ENCODE measurements around the gene AK4.

Gene AK4

DNA sequence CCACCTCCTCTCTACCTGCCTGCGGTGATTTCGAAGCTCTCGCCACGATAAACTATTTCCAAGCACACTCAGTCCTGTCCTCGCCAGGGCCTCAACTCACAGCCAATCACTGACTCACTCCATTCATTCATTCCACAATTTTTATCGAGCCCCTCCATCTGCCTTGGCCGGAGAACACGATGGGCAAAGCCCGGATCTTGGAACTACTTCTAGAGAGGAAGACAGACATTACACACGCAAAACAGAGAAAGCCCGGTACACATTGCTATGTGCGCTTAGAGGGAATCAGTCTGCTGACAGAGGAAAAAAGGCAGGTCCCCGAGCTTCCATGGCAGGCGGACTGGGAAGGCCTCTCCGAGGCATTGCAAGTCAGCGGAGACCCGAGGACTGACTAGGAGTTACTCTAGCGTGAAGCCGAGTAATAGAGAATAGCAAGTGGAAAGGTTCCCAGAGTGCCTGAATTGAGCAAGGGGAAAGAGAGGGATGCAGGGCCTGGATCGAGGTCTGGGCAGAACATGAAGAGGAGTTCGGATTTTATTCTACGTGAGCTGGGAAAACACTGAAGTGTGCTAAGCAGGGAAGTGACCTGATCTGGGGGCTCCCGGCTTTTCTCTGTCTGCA, 107.1 kb downstream of the AK4 start:
- DNase-seq, result no peak

DNA sequence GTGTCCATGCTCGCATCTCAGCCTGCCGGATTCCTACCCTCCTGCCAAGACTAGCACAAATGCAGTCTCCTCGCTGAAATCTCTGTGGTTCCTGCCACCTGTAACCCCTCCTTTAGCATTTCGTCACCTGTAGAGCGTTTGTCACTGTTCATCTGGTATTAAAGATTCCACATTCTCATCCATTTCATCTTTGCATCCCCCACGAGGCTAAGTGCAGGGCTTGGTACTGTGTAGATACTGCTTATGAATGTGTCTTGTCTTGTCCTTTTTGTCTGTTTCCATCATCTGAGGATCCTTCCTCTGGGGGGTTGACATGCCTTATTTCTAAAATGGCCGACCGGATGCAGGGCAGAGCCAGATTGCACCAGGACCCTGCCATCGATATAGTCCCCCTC, 107.7 kb downstream of the AK4 start:
- DNase-seq, result no peak

DNA sequence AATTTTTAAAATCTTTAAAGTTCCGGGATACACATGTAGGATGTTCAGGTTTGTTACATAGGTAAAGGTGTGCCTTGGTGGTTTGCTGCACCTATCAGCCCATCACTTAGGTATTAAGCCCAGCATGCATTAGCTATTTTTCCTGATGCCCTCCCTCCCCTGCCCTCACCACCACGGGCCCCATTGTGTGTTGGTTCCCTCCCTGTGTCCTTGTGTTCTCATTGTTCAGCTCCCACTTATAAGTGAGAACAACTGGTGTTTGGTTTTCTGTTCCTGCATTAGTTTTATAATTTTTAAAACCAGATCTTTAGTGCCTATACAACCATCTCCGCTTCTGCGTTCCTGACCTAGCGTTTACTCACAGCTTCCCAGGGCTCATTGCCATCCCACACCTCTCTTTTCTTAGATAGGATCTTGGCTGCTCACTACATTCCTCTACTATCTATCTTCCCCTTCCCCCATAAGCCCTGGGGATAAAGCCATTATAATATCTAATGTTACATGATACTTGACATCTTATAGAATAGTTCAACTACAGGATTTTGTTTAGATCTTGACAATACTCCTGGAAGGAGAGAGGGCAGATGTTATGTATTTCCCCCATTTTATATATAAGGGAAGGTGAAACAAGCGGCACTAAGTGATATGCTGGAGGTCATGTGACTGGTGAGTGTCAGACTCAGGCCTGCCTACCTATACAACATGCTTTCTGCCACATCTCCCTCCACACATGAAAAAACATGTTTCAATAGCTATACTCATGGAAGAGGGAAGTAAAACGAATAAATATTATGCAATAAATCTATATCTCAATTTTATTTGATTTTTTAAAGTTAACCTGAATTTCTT, 109.1 kb downstream of the AK4 start:
- no peak for DNase-seq

DNA sequence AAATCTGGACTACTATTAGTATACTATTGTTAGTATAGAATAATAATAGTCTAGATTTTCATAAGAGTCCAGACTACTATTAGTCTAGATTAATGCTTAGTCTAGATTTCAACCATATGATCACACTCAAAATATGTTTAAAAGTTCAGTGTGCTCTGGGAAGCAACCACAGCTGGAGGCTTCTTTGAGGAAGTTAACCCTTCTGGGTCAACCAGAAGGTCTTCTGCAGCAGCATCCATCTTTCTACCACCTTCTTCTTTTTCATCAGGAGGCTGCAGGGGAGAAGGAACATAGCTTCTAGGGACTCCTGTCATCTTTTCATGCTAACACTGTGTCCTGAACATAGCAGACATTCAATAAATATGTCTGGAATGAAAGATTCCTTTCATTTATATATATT, 110.1 kb downstream of the AK4 start:
- no peak for DNase-seq

DNA sequence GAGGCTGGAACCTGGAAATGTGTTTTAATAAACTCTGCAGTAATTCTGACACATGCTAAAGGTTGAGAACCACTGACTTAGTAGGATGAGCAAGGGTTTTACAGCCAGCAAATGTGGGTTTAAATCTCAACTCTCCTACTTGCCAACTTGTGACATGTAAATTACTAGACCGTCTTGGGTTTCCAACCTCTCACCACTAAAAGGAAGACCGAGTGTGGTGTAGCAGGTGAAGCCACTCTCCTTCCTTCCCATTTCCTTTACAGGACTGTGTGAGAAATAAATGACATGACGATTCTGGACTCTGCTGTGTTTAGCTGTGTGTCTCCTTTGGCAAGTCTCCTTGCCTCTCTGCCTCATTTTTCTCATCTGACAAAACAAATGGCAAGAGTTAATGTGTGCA, 111.8 kb downstream of the AK4 start:
- DNase-seq, result no peak

DNA sequence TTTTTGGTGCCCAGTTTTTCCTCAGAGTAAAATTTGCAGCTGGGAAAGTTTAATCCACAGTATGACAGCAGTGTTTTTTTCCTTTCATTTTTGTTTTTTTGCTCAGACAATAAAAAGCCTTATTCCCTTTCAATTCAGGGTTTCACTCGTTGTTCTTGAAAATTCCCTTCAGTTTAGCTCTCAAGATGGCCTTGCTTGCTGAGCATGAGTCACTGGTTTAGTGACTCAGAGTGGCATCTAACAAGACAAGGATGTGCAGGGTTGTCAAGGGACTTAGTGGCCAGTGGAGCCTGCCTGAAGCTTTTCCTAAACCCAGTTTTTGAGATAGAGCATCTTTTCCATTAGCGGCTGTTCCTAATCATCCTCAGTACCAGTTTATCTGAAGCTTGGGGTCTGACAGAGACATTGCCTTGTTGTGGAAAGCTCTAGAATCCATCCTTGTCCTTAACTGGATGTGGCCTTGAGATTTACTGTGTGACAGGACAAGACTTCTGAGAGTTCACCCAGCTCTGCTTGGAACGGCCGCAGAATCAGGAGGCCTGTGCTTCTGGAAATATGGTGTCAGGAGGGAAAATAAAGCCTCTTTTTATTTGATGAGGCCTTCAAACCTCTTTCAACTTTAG, 113.0 kb downstream of the AK4 start:
- DNase-seq, result peak; percentile 17

DNA sequence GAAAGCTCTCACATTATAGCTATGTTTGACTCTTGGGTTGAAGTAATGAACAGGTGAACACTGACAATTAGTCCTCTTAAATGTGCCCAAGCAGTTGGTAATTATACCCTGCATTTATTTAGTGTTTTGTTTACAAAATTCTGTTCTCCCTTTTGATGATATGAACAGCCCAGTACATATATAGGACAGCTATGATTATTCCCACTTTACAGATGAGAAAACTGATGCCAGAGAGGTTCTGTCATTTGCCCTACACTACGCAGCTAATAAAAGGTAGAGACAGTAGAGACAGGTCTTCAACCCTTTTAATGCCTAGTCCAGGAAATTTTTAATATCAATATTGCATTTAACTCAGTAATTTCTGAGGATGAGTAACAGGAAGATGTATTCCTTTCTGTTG, 115.3 kb downstream of the AK4 start:
- DNase-seq, result no peak

DNA sequence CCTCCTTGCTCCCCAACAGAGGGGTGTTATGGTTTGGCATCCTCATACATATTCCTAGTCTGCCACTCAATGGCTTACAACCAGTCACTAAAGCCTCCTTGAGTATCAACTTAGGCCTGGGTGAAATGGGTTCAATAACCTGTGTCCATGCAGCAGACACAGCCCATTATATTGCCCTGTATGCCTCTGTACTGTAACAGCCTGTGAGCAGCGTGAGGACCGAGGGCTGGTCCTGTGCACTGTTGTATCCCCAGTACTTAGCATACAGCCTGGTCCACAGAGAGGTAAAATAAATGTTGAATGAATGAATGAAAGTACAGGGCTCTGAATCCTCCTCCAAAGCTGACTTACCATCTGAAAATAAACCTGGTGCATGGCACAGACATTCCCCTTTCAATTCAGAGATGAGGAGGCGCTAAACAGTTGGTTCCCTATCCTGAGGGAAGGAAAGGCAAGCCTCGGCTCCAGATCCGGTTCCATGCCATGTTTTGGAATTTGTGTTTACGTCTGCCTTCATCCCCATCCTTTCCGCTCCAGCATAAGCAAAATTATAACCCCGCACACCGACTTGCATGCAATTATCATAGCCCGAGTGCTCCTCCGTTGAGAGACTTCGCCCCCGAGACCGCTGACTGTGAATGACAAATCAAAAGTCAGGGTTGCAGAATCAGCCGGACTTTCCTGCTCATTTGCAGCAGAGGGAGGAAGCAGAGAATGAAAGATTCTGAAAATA, 116.4 kb downstream of the AK4 start:
- DNase-seq, result peak; percentile 16

DNA sequence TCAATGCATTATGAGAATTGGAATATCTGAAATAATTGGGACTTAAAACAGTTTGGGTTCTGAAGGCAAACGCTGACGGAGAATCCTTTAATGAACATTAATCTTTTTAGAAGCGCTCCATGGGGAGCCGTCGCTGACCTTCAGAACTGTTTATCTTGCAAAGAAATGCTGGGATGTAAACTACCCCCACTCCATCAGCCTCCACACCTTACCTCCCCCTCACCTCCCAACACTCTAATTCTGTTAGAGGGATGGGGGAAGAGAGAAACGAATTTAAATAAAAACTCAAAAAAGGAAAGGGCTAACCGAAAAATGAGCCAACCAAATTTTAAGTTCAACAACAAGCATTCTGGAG, 117.3 kb downstream of the AK4 start:
- no peak for DNase-seq

DNA sequence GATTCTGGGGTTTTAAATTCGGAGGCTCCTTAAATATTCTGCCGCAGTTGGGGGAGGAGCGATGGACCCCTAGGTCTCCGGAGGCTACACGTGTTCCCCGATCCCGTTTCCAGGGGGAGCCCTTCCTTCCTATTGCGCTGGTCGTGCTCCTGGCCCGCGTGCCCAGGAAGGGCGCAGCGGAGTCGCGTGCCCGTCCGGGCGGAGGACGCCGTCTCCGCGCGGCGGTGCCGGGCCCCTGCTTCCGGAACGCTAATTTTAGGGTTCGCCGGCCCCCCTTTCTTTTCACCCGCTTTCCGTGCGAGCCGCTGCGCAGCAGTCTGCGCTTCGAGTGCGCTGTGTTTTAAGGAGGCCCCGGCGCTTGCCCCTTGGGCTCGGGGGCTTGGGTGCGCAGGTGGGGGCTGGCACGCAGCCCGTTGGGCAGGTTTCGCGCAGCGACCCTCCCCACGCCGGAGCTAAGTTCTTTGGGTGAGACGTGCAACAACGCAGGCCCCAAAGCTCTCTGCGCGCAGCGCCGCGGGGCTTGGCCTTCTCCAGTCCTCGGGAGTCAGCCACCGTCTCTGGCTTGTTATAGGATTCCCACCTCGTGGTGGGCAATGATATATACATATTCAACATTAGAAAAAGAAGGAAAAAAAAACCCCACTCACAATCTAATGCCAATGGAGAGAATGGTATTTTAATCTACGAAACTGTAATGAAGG, 117.8 kb downstream of the AK4 start:
- peak; percentile 15 for DNase-seq

DNA sequence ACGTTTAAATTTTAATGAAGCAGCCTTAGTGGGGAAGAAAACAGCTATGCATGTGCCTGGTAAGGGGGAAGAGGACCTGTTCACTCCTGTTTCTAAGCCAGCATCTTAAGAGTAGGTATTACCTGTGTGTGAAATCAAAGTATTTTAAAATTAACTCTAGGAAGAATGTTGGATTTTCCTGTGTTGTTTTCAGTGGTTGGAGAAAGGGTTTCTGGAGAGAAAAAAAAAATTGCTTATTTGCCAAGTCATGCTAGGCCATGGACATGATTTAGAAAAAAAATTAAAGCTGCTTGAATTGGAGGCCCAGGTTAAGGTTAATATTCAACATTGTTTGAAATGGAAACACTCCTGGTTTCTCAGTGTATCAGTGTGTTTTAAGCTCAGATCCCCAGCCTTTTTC, 118.5 kb downstream of the AK4 start:
- no peak for DNase-seq

DNA sequence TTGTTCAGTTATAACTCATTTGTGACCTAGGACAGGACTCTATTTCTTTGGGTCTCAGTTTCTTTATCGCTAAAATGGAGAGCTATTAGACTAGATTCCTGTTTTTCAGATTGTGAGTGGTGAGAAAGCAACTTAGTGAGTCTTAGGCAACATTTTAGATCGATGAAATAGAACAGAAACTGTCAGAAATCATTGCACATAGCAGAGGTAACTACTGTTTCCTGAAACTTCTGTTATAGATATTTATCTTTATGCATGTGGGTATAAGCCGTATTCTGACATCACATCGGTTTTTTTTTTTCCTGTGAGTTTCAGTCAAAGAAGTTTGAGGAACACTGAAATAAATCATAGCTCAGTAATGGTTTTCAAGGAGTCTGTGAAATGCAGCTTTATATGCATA, 119.3 kb downstream of the AK4 start:
- DNase-seq, result no peak

DNA sequence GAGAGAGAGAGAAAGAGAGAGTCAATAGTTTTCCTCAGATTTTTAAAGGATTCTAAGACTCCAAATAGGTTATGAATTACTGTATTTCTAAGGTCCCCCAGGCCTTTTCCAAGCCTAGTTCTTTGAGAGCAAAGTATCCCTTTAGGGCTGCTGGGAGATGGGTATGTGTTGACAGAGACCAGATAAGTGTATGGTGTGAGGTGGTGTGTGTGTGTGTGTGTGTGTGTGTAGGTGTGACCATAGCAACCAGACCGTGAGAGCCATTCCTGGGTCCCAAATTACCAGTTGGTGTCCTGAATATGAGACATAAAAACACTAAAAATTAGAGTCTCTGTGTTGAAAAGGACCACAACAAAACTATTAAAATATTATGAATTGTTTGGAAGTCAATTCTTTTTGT, 119.7 kb downstream of the AK4 start:
- DNase-seq, result no peak

DNA sequence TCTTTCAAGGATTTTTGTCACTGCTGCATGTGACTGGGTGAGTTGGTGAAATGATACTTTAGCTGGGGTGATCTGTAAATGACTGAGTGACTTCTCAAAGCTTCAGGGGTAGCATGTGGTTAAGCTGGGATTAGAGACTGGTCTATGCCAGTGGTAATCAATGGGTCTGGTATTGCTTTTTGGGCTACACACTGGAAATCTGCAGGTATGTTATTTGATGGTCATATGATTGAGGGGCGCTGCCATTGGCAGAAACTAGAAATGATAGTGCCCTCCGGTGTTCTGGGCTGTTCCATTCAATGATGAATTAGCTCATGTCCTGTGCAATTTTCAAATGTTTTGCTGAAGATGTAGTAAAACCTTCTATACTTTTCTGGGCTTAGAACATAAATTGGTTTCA, 121.6 kb downstream of the AK4 start:
- no peak for DNase-seq

DNA sequence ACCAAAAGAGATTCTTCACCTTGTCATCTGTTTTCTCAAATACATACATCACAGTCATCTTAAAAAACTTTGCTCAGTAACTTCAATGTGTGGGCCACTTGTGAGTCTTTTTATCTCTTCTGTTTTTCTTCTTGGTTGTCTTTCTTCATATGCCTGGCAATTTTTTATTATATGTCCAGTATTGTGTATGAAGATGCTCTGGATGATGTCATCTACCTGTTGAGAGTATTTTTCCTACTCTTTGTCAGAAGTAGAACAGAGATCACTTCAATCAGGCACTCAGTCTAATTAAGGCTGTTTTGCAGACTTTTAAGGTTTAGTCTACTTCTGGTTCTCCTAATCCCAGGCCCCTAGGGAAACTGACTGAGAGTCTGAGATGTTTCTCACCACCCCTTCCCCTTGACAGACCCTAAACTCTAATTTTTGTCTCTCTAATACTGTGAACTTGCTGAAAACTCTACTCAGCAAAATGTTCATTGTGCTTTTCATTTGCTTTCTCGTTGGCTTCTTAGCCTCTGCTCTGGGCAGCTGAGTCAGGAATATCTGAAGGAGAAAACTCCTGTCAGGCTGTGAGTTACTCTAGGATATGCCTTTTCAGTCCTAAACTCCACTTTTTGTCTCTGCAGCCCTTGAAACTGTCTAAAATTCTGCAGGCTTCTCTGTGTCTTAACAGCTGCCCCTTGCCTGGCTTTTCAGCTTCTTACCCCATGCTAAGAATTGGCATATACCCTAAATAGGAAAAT, 128.4 kb downstream of the AK4 start:
- no peak for DNase-seq

DNA sequence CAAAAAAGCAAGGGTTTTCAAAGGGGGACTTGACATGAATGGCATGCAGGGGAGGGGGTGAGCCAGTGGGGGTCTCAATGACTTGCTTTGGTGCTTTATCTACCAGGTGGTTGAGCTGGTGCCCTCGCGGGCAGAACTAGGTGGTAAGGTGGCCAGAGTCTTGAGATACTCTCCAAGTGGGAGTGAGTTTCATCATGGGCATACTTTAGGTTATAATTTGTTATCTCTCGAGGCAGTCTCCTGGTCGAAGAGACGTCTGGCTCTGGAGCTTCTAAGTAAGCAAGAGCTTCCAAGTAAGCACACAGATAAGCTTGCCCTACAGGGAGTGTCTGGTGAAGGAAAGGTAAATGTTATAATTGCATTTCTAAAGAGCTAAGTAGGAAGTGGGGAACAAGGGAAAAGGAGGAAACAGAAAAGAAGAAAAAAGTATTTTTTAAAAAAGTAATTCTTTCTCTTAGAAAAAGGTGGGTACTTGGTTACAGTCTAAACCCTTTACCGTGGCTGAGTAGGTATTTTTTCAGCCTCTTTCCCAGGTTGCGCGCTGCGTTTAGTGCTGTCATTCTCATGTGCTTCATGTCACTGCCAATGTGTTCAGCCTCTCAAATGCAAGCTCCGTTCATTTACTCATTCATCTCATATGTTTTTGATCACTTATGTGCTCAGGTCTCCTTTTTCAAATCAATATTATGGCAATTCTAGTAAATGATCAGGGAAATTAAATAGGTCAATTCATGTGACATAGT, 129.8 kb downstream of the AK4 start:
- DNase-seq, result no peak

DNA sequence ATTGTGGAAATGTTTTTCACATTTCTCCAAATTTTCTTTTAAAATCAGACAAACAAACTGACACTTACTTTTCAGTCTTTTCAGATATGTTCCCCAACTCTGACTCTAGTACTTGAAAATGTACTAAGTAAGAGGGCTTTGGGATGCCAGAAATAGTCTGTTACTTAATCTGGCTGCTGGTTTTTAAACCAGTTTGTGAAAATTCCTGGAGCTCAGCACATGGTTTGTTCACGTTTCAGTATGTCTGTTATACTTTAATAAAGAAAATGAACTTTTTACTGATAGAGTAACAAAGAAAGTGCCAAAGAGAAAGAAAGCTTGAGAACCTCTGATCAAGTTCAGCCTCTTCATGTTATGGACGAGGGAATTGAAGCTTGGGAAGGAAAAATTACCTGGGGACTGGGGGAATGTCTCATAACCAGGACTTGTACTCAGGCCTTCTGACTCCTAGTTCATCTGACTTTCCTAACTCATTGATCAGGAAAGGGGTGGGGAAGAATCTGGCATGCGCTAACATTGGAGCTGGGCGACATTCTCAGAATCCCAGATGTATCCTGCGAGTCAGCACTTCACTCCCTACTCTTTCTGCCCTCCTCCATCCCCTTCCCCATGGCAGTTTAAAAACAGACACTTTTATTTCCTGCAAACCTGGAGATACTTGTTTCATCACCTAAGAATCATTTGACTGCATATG, 130.5 kb downstream of the AK4 start:
- DNase-seq, result no peak

DNA sequence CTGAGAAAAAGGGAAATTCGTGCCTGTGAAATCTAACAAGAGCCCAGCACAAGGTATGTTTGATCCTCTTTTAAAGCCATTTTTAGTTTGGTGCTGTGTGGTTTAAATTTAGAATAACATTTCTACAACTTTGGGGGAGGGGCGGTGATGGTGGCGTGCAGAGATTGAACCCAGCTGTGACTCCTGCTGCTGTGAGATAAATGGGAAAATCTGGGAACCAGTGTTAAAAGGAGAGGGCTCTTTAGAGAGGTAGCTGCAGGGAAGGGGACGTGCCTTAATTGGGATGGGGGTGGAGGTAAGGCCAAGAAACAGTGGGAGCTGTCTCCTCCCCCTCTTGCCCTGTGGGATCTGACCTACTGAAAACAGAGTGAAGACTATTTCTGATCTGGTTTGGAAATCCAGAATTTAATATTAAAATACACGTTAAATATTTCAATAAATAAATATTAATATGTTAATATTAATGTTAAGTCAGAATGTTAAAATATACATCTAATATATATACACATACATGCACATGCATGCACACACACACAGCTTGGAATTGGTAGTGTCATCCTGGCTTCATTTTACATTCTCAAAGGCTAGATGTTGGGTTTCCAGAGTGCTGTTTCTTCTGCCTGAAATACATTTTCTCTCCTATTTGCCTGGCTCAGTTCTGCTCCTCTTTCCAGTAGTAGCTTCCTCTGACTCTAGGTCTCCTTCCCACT, 131.2 kb downstream of the AK4 start:
- DNase-seq, result no peak

All from stimulated activated CD4-positive, alpha-beta T cell treated with anti-CD3 and anti-CD28 coated beads, Interleukin-4, amount 100 ng/mL, for 24 hours (primary cell).